Astrocyte of the cerebellum (primary cell): ENCODE data around the gene MRPS6.

Source experiments
- DNase-seq: peaks from one replicate; pipeline ENCODE4 v3.0.0-alpha.2; 2011; ENCODE audit warnings: low read depth
- H3K4me3 ChIP-seq: 2 replicates; pipeline ENCODE4 v1.5.1; 2011; ENCODE audit warnings: mild to moderate bottlenecking, low read depth, low read length, moderate library complexity
- CTCF ChIP-seq: IDR thresholded peaks from 2 replicates; pipeline ENCODE4 v1.5.1; 2012; ENCODE audit warnings: low read length, low read depth, moderate library complexity, mild to moderate bottlenecking; ENCODE audit errors: missing control alignments
- in situ Hi-C: cut with HindIII; loops from 2 replicates; pipeline ENCODE4 v1.10.0; 2017; ENCODE audit warnings: low sequenced_read_pairs

The MRPS6 gene

DNA sequence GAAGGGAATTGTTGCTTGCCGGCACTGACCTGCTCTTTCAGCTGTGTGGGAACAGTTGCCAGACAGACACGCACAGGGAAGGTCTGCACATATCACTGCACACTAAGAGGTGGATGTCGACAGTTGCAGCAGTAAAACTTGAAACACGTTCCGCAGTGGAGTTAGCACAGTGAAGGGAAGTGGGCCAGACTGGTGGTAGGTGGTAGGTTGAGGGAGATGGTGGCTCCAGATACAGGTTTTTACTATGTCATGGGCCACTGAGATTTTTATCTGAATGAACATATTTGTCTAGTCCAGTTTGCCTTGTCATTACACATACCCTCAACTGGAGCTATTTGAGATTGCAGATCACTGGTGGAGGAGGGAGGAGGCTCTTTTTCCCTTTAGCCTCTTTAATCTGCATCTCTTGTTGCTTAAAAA, 13.5 kb downstream of the MRPS6 start:
- in situ Hi-C loops = no loop called here
- DNase-seq = no peak

DNA sequence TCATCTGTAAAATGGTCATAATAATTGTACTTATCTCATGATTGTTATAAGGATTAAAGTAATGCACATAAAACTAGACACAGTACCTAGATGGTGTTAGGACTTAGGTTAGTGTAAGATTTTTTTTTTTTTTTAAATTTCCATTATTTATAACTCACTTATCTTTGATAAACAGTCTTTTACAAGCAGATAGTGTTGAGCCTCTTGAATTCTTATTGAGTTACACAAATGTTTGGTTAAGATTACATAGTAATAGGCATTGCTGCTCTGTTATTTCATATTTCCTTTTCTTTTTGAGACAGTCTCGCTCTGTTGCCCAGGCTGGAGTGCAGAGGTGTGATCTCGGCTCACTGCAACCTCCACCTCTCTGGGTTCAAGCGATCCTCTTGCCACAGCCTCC, 15.4 kb downstream of the MRPS6 start:
- H3K4me3 ChIP-seq = no peak overlapping the region
- no peak for DNase-seq
- in situ Hi-C loops = no loop called here
- no peak for TF ChIP-seq CTCF

More for the DNA sequence above, 13.5 kb downstream of the MRPS6 start:
- no peak overlapping the region for H3K4me3 ChIP-seq
- no peak for TF ChIP-seq CTCF

- H3K4me3 ChIP-seq = no peak overlapping the region
- TF ChIP-seq CTCF = no peak
- DNase-seq = no peak
- in situ Hi-C loops = loop anchor here (5.0 kb wide), 1 partner anchor 39 kb away; no protein-coding TSS in a partner anchor
Observed at GRCh38 chr21:34091032-34091431, 17.7 kb downstream of the MRPS6 start.

DNA sequence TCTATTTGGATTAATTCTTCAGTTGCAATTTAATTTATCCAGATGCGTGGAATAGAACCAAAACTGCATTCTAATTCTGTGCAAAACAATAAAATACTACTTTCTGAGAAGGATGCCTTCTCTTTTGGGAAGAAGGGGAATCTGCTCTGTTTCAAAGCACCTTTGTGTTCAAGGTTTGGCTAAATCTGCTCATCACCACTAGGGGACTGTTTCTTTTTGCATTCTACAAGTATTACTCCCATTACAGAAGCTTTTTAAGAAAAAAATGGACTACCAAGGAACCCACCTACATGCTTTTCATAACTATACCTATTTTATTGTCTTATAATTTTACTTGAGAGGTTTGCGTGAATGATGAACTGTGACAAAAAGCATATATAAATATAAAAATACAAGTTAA, 18.2 kb downstream of the MRPS6 start:
- peak; percentile 57 for TF ChIP-seq CTCF
- in situ Hi-C loops = loop anchor here (5.0 kb wide), 1 partner anchor 39 kb away; no protein-coding TSS in a partner anchor
- DNase-seq = no peak
- H3K4me3 ChIP-seq = no peak overlapping the region

DNA sequence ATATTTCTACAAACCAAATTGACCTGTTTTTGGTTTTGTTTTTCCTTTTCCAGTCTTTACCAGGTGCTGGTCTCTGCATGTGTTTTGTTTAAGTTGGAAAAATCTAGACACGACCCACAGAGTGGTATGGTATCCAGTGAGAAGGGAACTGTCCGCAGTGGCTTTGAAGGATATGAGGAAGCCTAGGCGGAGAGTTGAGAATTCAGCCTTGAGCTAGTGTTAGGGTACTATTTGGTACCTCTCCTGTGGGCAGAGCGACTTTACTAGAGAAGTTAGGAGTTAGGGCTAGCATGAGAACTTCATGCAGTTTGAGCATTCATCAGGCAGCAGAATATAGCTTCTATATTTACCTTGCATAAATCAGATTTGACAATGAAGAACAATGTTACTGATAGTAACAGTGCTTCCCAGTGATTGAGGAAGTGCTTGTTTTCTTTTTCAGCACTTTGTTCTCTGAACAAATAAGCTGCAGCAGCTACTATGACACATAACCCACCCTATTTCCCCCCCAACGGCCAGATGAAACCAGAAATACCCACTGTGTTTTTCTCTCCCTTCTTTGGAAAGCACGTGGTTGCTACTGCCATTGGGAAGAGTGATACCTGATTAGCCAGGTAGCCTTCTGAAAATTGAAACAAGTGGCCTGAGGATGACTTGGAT, 19.0 kb downstream of the MRPS6 start:
- in situ Hi-C loops = loop anchor here (5.0 kb wide), 1 partner anchor 40 kb away; no protein-coding TSS in a partner anchor
- TF ChIP-seq CTCF = no peak
- no peak for DNase-seq
- H3K4me3 ChIP-seq = no peak overlapping the region

- no peak overlapping the region for H3K4me3 ChIP-seq
- DNase-seq = no peak
- in situ Hi-C loops = loop anchor here (5.0 kb wide), 1 partner anchor 41 kb away; no protein-coding TSS in a partner anchor
- TF ChIP-seq CTCF = no peak
Observed at GRCh38 chr21:34093083-34093482, 19.7 kb downstream of the MRPS6 start.
